ENCODE results near the gene WASF2.
A peak's percentile ranks its signal among the peaks of the same experiment; 100 is the strongest.
"Not testable (repeated sequence)": the region's sequence is repeated elsewhere in the genome, so short reads cannot be mapped to it uniquely, and the experiment has no call there.

WASF2 gene

GRCh38 chr1:27447883-27448282 is 42.1 kb downstream of the WASF2 start:
- DNase-seq = no peak

GRCh38 chr1:27447399-27447798 is 42.6 kb downstream of the WASF2 start:
- DNase-seq = no peak

- no peak for DNase-seq
Measured at GRCh38 chr1:27446496-27447020, 43.4 kb downstream of the WASF2 start.

- no peak for DNase-seq
Measured at GRCh38 chr1:27445177-27445936, 44.6 kb downstream of the WASF2 start.

GRCh38 chr1:27444632-27445031 is 45.3 kb downstream of the WASF2 start:
- no peak for DNase-seq

GRCh38 chr1:27439150-27439549 is 50.8 kb downstream of the WASF2 start:
- no peak for DNase-seq

GRCh38 chr1:27438621-27439061 is 51.3 kb downstream of the WASF2 start:
- DNase-seq = no peak

GRCh38 chr1:27436204-27437159 is 53.5 kb downstream of the WASF2 start:
- DNase-seq = no peak

- no peak for DNase-seq
Measured at GRCh38 chr1:27435566-27436203, 54.3 kb downstream of the WASF2 start.

- no peak for DNase-seq
Measured at GRCh38 chr1:27433706-27434105, 56.3 kb downstream of the WASF2 start.

GRCh38 chr1:27432725-27433124 is 57.2 kb downstream of the WASF2 start:
- not testable (repeated sequence) for DNase-seq

- DNase-seq = no peak
Measured at GRCh38 chr1:27431601-27431940, 58.4 kb downstream of the WASF2 start.

- no peak for DNase-seq
Measured at GRCh38 chr1:27430903-27431600, 58.9 kb downstream of the WASF2 start.

GRCh38 chr1:27429029-27429425 is 60.9 kb downstream of the WASF2 start:
- no peak for DNase-seq

- peak; percentile 61 for DNase-seq
Measured at GRCh38 chr1:27428316-27429028, 61.5 kb downstream of the WASF2 start.

- no peak for DNase-seq
Measured at GRCh38 chr1:27427816-27428315, 62.1 kb downstream of the WASF2 start.

- DNase-seq = no peak
Measured at GRCh38 chr1:27427329-27427728, 62.6 kb downstream of the WASF2 start.

- no peak for DNase-seq
Measured at GRCh38 chr1:27423709-27424108, 66.3 kb downstream of the WASF2 start.

- DNase-seq = no peak
Measured at GRCh38 chr1:27418326-27419185, 71.4 kb downstream of the WASF2 start.

- DNase-seq = no peak
Measured at GRCh38 chr1:27417713-27418112, 72.3 kb downstream of the WASF2 start.
